ENCODE results near the gene AFF2.

Gene AFF2

DNA sequence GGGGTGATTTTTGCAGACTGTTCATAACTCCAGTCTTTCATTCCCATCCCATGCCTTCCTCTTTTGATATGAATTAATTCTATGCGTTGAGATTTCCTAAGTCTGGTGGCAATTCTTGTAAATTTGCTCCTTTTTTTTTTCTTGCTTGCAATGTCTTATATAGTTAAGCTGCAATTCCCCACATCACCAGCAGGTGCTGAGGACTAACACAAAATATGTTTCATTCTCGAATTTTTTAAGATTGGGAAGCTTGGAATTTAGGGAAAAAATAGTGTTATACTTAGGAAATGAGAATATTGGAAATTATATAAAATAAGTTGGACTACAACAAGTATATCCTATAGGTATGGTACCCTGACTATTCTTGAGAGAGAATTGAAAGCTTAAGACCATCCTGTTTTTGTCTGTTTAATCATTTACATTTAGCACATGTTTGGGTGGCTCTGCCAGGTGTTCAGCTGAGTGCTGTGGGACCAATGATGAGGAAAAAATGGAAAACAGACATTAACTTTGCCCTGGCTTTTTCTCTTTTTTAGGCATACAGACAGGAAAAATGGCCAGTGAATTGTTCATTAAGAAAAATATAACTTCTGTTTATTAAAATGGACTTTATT is 30.2 kb downstream of the AFF2 start:
- H3K4me3 ChIP-seq (ENCODE audit: low read length) = no peak overlapping the region
- TF ChIP-seq, protein P1, sequence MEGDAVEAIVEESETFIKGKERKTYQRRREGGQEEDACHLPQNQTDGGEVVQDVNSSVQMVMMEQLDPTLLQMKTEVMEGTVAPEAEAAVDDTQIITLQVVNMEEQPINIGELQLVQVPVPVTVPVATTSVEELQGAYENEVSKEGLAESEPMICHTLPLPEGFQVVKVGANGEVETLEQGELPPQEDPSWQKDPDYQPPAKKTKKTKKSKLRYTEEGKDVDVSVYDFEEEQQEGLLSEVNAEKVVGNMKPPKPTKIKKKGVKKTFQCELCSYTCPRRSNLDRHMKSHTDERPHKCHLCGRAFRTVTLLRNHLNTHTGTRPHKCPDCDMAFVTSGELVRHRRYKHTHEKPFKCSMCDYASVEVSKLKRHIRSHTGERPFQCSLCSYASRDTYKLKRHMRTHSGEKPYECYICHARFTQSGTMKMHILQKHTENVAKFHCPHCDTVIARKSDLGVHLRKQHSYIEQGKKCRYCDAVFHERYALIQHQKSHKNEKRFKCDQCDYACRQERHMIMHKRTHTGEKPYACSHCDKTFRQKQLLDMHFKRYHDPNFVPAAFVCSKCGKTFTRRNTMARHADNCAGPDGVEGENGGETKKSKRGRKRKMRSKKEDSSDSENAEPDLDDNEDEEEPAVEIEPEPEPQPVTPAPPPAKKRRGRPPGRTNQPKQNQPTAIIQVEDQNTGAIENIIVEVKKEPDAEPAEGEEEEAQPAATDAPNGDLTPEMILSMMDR (IDR thresholded peaks at IDR 0.05; ENCODE audit: insufficient read depth, low read depth, low read length, missing control alignments) = peak; percentile 61
- peak; percentile 31 for DNase-seq (ENCODE audit: low read depth)

DNA sequence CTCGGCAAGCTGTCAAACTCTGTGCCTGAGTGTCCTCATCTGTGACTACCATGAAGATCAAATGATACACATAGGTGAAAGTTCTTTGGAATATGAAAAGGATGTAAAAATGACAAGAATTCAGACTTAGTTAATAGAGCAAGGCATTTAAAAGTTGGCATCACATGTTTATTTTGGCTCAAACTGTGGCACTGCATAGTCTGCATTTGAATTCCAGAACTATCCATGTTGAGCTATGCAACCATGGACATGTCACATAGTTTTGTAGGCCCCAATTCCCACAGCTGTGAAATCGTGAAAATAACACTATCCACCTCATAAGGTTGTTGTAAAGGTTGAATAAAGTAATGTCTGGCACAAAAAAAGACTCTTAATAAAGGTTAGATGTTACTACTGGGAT is 33.9 kb downstream of the AFF2 start:
- TF ChIP-seq, protein P1 (IDR thresholded peaks at IDR 0.05; ENCODE audit: insufficient read depth, low read depth, low read length, missing control alignments) = no peak
- DNase-seq (ENCODE audit: low read depth) = no peak

DNA sequence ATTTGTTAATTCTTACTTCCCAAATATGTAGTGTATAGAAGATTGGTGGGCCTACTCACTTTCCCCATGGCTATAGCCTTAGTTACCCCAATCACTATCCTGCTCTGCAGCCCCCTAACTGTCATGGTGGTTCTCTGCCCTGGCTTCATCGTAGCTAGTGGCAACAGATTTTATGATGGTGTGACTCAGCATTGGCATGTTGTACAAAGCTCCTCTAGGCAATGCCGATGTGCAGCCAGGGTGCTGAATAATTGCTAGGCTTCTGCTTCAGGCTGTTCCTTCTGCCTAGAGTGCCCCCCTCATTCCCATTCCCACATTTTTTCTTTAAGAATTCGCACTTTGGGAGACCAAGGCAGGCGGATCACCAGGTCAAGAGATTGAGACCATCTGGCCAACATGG is 35.2 kb downstream of the AFF2 start:
- no peak overlapping the region for H3K4me3 ChIP-seq (ENCODE audit: low read length)
- TF ChIP-seq, protein P1 (IDR thresholded peaks at IDR 0.05; ENCODE audit: insufficient read depth, low read depth, low read length, missing control alignments) = no peak
- peak; percentile 10 for DNase-seq (ENCODE audit: low read depth)

More for the DNA sequence above, 33.9 kb downstream of the AFF2 start:
- no peak overlapping the region for H3K4me3 ChIP-seq (ENCODE audit: low read length)

DNA sequence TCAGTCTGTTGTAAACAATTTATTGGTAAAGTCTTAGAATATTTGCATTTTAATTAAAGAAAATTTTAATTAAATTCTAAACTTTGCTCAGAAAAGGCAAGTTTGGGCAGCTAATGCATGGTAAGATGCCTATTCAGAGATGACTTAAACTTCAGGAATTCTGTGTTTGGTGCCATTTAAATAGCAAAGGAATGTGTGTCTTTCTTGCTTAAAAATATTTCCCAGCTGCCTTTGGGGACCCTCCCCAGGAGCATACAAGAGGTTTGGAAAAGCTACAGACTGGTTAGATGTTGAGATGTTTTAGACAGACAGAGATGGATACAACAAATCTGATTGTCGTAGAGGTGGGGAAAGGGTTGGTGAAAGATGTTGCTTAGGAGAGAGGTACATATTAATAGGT is 36.5 kb downstream of the AFF2 start:
- H3K4me3 ChIP-seq (ENCODE audit: low read length) = no peak overlapping the region
- TF ChIP-seq, protein P1 (IDR thresholded peaks at IDR 0.05; ENCODE audit: insufficient read depth, low read depth, low read length, missing control alignments) = no peak
- peak; percentile 3 for DNase-seq (ENCODE audit: low read depth)

DNA sequence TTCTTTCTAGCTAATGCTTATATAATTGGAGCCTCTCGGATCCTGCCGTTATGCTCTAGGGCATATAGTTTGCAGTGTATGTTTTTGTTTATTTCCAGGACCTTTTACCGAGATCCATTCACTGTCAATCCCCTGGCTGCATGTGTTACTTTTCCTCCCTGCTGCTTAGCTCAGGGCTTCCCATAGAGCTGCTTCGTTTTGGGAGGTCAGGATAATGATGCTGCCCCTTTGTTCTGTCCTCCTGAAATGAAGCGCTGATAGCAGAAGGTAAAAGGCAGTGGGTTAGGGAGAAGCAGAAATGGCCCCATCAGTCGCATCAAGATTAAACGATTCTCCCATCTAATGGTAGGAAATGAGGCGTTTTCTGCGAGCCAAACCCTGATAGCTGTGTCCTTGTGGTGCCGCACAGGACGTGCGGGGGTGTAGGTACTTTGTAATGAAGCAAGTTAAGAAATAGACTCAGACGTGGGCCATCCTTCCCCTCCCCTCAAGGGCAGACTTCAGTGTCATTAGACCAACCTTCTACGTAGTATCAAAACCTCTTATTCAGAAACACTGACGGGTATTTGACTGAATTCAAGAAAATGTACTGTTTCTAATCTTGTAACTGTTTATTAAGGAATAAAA is 37.3 kb downstream of the AFF2 start:
- TF ChIP-seq, protein P1 (IDR thresholded peaks at IDR 0.05; ENCODE audit: insufficient read depth, low read depth, low read length, missing control alignments) = no peak
- H3K4me3 ChIP-seq (ENCODE audit: low read length) = no peak overlapping the region
- DNase-seq (ENCODE audit: low read depth) = no peak

DNA sequence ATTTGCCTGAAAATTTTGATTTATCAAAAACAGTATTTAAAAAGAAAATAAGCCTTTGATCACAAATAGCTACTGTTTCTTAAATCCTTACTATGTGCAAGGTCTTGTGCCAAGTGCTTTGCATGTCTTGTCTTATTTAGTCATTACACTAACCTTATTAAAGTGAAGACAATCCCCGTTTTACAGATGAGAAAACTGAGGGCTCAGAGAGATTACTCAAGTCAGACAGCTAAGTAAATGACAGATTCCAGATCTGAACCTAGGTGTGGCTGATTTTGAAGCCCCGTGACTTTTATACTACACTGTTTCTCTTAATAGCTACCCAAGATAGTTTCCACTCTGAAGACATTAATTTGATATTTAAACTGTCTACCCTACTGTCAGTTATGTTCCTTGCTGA is 38.2 kb downstream of the AFF2 start:
- TF ChIP-seq, protein P1 (IDR thresholded peaks at IDR 0.05; ENCODE audit: insufficient read depth, low read depth, low read length, missing control alignments) = no peak
- no peak for DNase-seq (ENCODE audit: low read depth)

DNA sequence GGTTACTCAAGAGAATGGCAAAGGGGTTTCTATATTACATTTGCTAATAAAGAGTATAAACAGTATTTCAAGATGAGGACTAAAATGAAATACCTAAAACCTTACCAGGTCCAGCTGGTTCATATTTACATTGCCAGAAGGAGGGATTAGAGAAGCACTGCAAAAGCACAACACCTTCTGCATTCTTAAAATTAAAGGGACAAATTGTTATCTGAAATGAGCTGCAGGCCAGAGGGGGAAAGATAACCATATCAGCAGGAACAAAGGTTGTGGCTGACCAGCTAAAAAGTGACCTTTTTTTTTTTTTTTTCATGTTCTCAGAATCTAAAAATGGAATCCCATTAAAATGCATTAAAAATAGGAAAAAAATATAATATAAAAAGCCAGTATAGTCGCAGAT is 39.7 kb downstream of the AFF2 start:
- H3K4me3 ChIP-seq (ENCODE audit: low read length) = no peak overlapping the region
- TF ChIP-seq, protein P1 (IDR thresholded peaks at IDR 0.05; ENCODE audit: insufficient read depth, low read depth, low read length, missing control alignments) = no peak
- no peak for DNase-seq (ENCODE audit: low read depth)

More for the DNA sequence above, 38.2 kb downstream of the AFF2 start:
- H3K4me3 ChIP-seq (ENCODE audit: low read length) = no peak overlapping the region
